SK-N-MC (cell line): ENCODE data around the gene SMPD3.

Experiments
- EZH2 ChIP-seq: fragments of 200-600 bp; sonication (generic); IDR thresholded peaks from one replicate; pipeline ENCODE4 v1.6.1; 2017; ENCODE audit warnings: antibody characterized with exemption
- POLR2AphosphoS5 ChIP-seq: IDR thresholded peaks from 2 replicates; pipeline ENCODE4 v1.6.1; 2012; ENCODE audit warnings: mild to moderate bottlenecking, low read depth, low read length, borderline replicate concordance

- TF ChIP-seq EZH2: no peak
- TF ChIP-seq POLR2AphosphoS5: no peak
Measured at GRCh38 chr16:68490358-68490757, 42.0 kb upstream of the SMPD3 start.
